Parathyroid adenoma (tissue), 2 donors: Measurements from ENCODE around the gene FCN2.

Experiments
- H2AFZ ChIP-seq: fragments of 300-600 bp; sonication (generic); one replicate; pipeline ENCODE4 v1.7.0; 2017; ENCODE audit warnings: antibody characterized with exemption, mild to moderate bottlenecking
- H3K27ac ChIP-seq: fragments of 300-600 bp; sonication (generic); one replicate; pipeline ENCODE4 v1.7.0; 2017
- H3K27me3 ChIP-seq: fragments of 300-600 bp; sonication (generic); one replicate; pipeline ENCODE4 v1.7.0; 2017; ENCODE audit warnings: low read length; ENCODE audit not compliant: control insufficient read depth, insufficient read depth
- H3K36me3 ChIP-seq: fragments of 300-600 bp; sonication (generic); one replicate; pipeline ENCODE4 v1.7.0; 2017; ENCODE audit warnings: low read length; ENCODE audit not compliant: control insufficient read depth, insufficient read depth
- H3K4me1 ChIP-seq: fragments of 300-600 bp; sonication (generic); one replicate; pipeline ENCODE4 v1.7.0; 2017; ENCODE audit warnings: control low read depth
- H3K4me2 ChIP-seq: fragments of 300-600 bp; sonication (generic); one replicate; pipeline ENCODE4 v1.7.0; 2017; ENCODE audit warnings: low read length
- H3K4me3 ChIP-seq: fragments of 300-600 bp; sonication (generic); one replicate; pipeline ENCODE4 v1.7.0; 2017; ENCODE audit warnings: low read depth, low read length
- H3K79me2 ChIP-seq: fragments of 300-600 bp; sonication (generic); one replicate; pipeline ENCODE4 v1.7.0; 2017; ENCODE audit warnings: control low read depth
- H3K9ac ChIP-seq: fragments of 300-600 bp; sonication (generic); one replicate; pipeline ENCODE4 v1.7.0; 2017; ENCODE audit warnings: mild to moderate bottlenecking
- H3K9me3 ChIP-seq: fragments of 300-600 bp; sonication (generic); one replicate; pipeline ENCODE4 v1.7.0; 2017; ENCODE audit warnings: low read length; ENCODE audit not compliant: control insufficient read depth
- CTCF ChIP-seq: fragments of 300-600 bp; sonication (generic); IDR thresholded peaks from one replicate; pipeline ENCODE4 v1.7.0; 2017; ENCODE audit warnings: antibody characterized with exemption, mild to moderate bottlenecking
- donor health status: primary hyperparathyroidism.

The FCN2 gene

GRCh38 chr9:134883040-134883782 lies 2.6 kb downstream of the FCN2 start:
- no peak overlapping the region for H3K27ac ChIP-seq
- H3K4me1 ChIP-seq = no peaks in the 10 kb centered on the region
- H2AFZ ChIP-seq = no peak overlapping the region
- no peak overlapping the region for H3K9ac ChIP-seq
- TF ChIP-seq CTCF = no peak
- no peak overlapping the region for H3K4me2 ChIP-seq
- no peaks in the 10 kb centered on the region for H3K27me3 ChIP-seq
- H3K36me3 ChIP-seq = no peaks in the 10 kb centered on the region
- no peaks in the 10 kb centered on the region for H3K79me2 ChIP-seq
- H3K9me3 ChIP-seq = no peaks in the 10 kb centered on the region
- H3K4me3 ChIP-seq = no peak overlapping the region

GRCh38 chr9:134884492-134884891 lies 3.9 kb downstream of the FCN2 start:
- no peaks in the 10 kb centered on the region for H3K4me1 ChIP-seq
- TF ChIP-seq CTCF = no peak
- H3K79me2 ChIP-seq = no peaks in the 10 kb centered on the region

GRCh38 chr9:134885001-134885678 lies 4.5 kb downstream of the FCN2 start:
- Histone ChIP-seq H3K27me3 (no peaks in the 10 kb centered on the region), H2AFZ (no peak overlapping the region), H3K36me3 (no peaks in the 10 kb centered on the region), H3K79me2 (no peaks in the 10 kb centered on the region), H3K4me1 (no peaks in the 10 kb centered on the region), H3K27ac (no peak overlapping the region), H3K9ac (no peak overlapping the region), H3K9me3 (no peaks in the 10 kb centered on the region), H3K4me3 (no peak overlapping the region), H3K4me2 (no peak overlapping the region)
- no peak for TF ChIP-seq CTCF

More at GRCh38 chr9:134884492-134884891, 3.9 kb downstream of the FCN2 start:
- Histone ChIP-seq H3K9me3 (no peaks in the 10 kb centered on the region), H3K4me2 (no peak overlapping the region), H3K27me3 (no peaks in the 10 kb centered on the region), H3K4me3 (no peak overlapping the region), H3K9ac (no peak overlapping the region), H3K36me3 (no peaks in the 10 kb centered on the region), H2AFZ (no peak overlapping the region), H3K27ac (no peak overlapping the region)

GRCh38 chr9:134885679-134886412 lies 5.2 kb downstream of the FCN2 start:
- no peaks in the 10 kb centered on the region for H3K79me2 ChIP-seq

More at GRCh38 chr9:134885679-134886412, 5.2 kb downstream of the FCN2 start:
- Histone ChIP-seq H3K4me2 (no peak overlapping the region), H3K4me1 (no peaks in the 10 kb centered on the region), H2AFZ (no peak overlapping the region), H3K27ac (no peak overlapping the region), H3K36me3 (no peaks in the 10 kb centered on the region), H3K9me3 (no peaks in the 10 kb centered on the region), H3K9ac (no peak overlapping the region), H3K27me3 (no peaks in the 10 kb centered on the region), H3K4me3 (no peak overlapping the region)
- TF ChIP-seq CTCF = no peak
